IMR-90 (cell line): Measurements from ENCODE around the gene TAGAP.

Experiments used
- CTCF ChIP-seq: conservative IDR thresholded peaks from 2 replicates; pipeline ENCODE4 v1.5.1; 2012; ENCODE audit warnings: mild to moderate bottlenecking, low read depth, low read length, improper control_type of control experiment
- POLR2A ChIP-seq: IDR thresholded peaks from 2 replicates; pipeline ENCODE4 v1.6.1; 2012; ENCODE audit warnings: mild to moderate bottlenecking, low read depth, low read length

DNA sequence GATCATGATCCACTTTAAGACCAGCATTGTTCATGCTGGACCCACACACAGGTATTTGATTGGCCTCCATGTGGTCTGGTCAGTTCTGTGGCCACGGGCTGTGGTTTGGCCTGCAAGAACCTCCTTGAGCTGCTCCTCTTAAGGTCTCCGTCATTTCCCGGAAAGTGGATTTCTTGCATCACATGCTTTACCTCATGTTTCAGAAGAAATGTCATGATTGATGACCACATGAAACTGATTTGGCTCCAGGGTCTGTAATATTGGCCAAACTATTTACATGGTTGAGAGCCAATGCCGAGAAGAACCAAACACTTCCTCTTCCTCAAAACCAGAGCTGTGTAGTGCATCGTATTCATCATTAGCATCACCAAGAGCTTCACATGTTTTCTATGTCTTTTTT is 31.6 kb downstream of the TAGAP start:
- TF ChIP-seq CTCF: no peak
- TF ChIP-seq POLR2A: no peak
